Keratinocyte (primary cell): ENCODE measurements around the gene ZNF398. TPM values are rescaled to one million over a fixed set of nuclear protein-coding genes. Genes with fewer than 3 reads are reported as not detected.

Source experiments
- DNase-seq: peaks from one replicate; pipeline ENCODE4 v3.0.0-alpha.2; 2011; ENCODE audit warnings: low read depth, missing footprints, low spot score
- FAIRE-seq: peaks from 2 replicates; lab custom pipeline; 2011; peaks lifted over from hg19 to GRCh38; lab: Jason Lieb, UNC
- H2AFZ ChIP-seq: 2 replicates; pipeline ENCODE4 v1.6.0; 2012; ENCODE audit warnings: low read length, control low read depth, inconsistent platforms; ENCODE audit not compliant: control insufficient read depth
- H3K27ac ChIP-seq: 2 replicates; pipeline ENCODE4 v1.5.1; 2011; ENCODE audit warnings: low read length; ENCODE audit not compliant: control insufficient read depth, insufficient read depth
- H3K27me3 ChIP-seq: 3 replicates; pipeline ENCODE4 v1.6.0; 2011; ENCODE audit warnings: low read length; ENCODE audit not compliant: control insufficient read depth, insufficient read depth; ENCODE audit errors: extremely low read depth
- H3K36me3 ChIP-seq, 2 experiments: 2 replicates in 1 of 2; 3 replicates in 1 of 2; pipeline ENCODE4 v1.5.1; 2011; ENCODE audit warnings: low read length in 2 of 2, mild to moderate bottlenecking in 1 of 2; ENCODE audit not compliant: control insufficient read depth in 2 of 2, insufficient read depth in 2 of 2; ENCODE audit errors: extremely low read depth in 1 of 2
- H3K4me1 ChIP-seq: 3 replicates; pipeline ENCODE4 v1.5.1; 2011; ENCODE audit warnings: low read length; ENCODE audit not compliant: control insufficient read depth, insufficient read depth; ENCODE audit errors: extremely low read depth
- H3K4me2 ChIP-seq: 3 replicates; pipeline ENCODE4 v1.6.0; 2011; ENCODE audit warnings: low read depth, low read length; ENCODE audit not compliant: control insufficient read depth, insufficient read depth; ENCODE audit errors: extremely low read depth
- H3K4me3 ChIP-seq, 3 experiments: fragments of 200-600 bp in 1 of 3; sonication (generic) in 1 of 3; 2 replicates in 2 of 3; 3 replicates in 1 of 3; pipeline ENCODE4 v1.5.1; 2011 to 2016; ENCODE audit warnings: low read length in 3 of 3, mild to moderate bottlenecking in 3 of 3, control low read depth in 2 of 3, inconsistent platforms in 1 of 3, low read depth in 1 of 3, mixed read lengths in 1 of 3, mixed run types in 1 of 3, moderate library complexity in 1 of 3; ENCODE audit not compliant: control insufficient read depth in 2 of 3, insufficient read depth in 2 of 3; ENCODE audit errors: extremely low read depth in 1 of 3
- H3K79me2 ChIP-seq: 2 replicates; pipeline ENCODE4 v1.6.0; 2012; ENCODE audit warnings: low read length; ENCODE audit not compliant: control insufficient read depth, insufficient read depth
- H3K9ac ChIP-seq: 3 replicates; pipeline ENCODE4 v1.6.0; 2011; ENCODE audit warnings: low read length; ENCODE audit not compliant: control insufficient read depth, insufficient read depth; ENCODE audit errors: extremely low read depth
- H3K9me1 ChIP-seq: 3 replicates; pipeline ENCODE4 v1.6.0; 2011; ENCODE audit warnings: low read length; ENCODE audit not compliant: control insufficient read depth, insufficient read depth; ENCODE audit errors: extremely low read depth
- H3K9me3 ChIP-seq: 2 replicates; pipeline ENCODE4 v1.5.1; 2012; ENCODE audit warnings: low read depth, low read length; ENCODE audit not compliant: control insufficient read depth
- H4K20me1 ChIP-seq: 3 replicates; pipeline ENCODE4 v1.6.0; 2011; ENCODE audit warnings: low read length; ENCODE audit not compliant: control insufficient read depth, insufficient read depth; ENCODE audit errors: extremely low read depth
- EZH2 ChIP-seq: IDR thresholded peaks from one replicate; pipeline ENCODE4 v1.6.1; 2012; ENCODE audit warnings: inconsistent platforms, mild to moderate bottlenecking, low read length, moderate library complexity
- dilution Hi-C: fragments of 300-500 bp; cut with MboI; formaldehyde crosslinking; loops from one replicate; pipeline ENCODE4 v1.7.0; 2020; ENCODE audit warnings: low sequenced_read_pairs; ENCODE audit not compliant: extremely low pct_ligation_motif_present
- polyA plus RNA-seq, 5 experiments: library from polyadenylated mRNA; depleted of rRNA in 3 of 5; stranded (reverse) in 3 of 5; stranded (forward) in 1 of 5; unstranded in 1 of 5; fragments of >200 nt; gene quantifications; 1 replicate in 1 of 5; 2 replicates in 3 of 5; 3 replicates in 1 of 5; pipeline versions ENCODE4 v1.2.1 to v1.2.3, GENCODE V29; 2011 to 2012; ENCODE audit warnings: missing spikeins in 2 of 5, low read depth in 1 of 5, low replicate concordance in 1 of 5
- TF ChIP-seq, protein P1 (sequence below), 3 experiments: IDR thresholded peaks in 1 of 3; conservative IDR thresholded peaks in 1 of 3; optimal IDR thresholded peaks in 1 of 3; 2 replicates in 2 of 3; 3 replicates in 1 of 3; pipeline versions ENCODE3 to v1.5.1; 2011; ENCODE audit warnings: low read length in 3 of 3, mild to moderate bottlenecking in 3 of 3, moderate library complexity in 2 of 3, control low read depth in 1 of 3, inconsistent platforms in 1 of 3; ENCODE audit not compliant: insufficient read depth in 2 of 3; ENCODE audit errors: extremely low read depth in 1 of 3

Gene ZNF398
- polyA plus RNA-seq, 1 donor (not counting 4 experiments of a cell fraction or from before 2014, with no cell fraction given) = 7.4 TPM

- peaks cover 3% of the 10 kb centered on the region for H3K9me1 ChIP-seq
- no peak for DNase-seq
- TF ChIP-seq, protein P1, sequence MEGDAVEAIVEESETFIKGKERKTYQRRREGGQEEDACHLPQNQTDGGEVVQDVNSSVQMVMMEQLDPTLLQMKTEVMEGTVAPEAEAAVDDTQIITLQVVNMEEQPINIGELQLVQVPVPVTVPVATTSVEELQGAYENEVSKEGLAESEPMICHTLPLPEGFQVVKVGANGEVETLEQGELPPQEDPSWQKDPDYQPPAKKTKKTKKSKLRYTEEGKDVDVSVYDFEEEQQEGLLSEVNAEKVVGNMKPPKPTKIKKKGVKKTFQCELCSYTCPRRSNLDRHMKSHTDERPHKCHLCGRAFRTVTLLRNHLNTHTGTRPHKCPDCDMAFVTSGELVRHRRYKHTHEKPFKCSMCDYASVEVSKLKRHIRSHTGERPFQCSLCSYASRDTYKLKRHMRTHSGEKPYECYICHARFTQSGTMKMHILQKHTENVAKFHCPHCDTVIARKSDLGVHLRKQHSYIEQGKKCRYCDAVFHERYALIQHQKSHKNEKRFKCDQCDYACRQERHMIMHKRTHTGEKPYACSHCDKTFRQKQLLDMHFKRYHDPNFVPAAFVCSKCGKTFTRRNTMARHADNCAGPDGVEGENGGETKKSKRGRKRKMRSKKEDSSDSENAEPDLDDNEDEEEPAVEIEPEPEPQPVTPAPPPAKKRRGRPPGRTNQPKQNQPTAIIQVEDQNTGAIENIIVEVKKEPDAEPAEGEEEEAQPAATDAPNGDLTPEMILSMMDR (optimal IDR thresholded peaks at IDR 0.05 in 1 of 3, IDR thresholded peaks at IDR 0.05 in 1 of 3, conservative IDR thresholded peaks at IDR 0.05 in 1 of 3; ENCODE audit: extremely low read depth in 1 of 3, insufficient read depth in 2 of 3, low read length in 3 of 3) = no peak
- TF ChIP-seq EZH2 = no peak
- no peak overlapping the region for H2AFZ ChIP-seq
- peaks cover 4% of the 10 kb centered on the region for H3K4me1 ChIP-seq
- H3K9me3 ChIP-seq = no peaks in the 10 kb centered on the region
- H3K79me2 ChIP-seq = peaks cover 48% of the 10 kb centered on the region
- peaks cover 43 to 77% of the 10 kb centered on the region in 2 experiments for H3K36me3 ChIP-seq
- no peak for FAIRE-seq
- H3K27ac ChIP-seq = no peak overlapping the region
- no peaks in the 10 kb centered on the region for H3K27me3 ChIP-seq
- H3K4me3 ChIP-seq = no peak overlapping the region
- peaks cover 11% of the 10 kb centered on the region for H4K20me1 ChIP-seq
- H3K9ac ChIP-seq = no peak overlapping the region
- dilution Hi-C loops = no loop called here
- no peak overlapping the region for H3K4me2 ChIP-seq
Observed at GRCh38 chr7:149205690-149206381, 58.6 kb downstream of the ZNF398 start.

DNA sequence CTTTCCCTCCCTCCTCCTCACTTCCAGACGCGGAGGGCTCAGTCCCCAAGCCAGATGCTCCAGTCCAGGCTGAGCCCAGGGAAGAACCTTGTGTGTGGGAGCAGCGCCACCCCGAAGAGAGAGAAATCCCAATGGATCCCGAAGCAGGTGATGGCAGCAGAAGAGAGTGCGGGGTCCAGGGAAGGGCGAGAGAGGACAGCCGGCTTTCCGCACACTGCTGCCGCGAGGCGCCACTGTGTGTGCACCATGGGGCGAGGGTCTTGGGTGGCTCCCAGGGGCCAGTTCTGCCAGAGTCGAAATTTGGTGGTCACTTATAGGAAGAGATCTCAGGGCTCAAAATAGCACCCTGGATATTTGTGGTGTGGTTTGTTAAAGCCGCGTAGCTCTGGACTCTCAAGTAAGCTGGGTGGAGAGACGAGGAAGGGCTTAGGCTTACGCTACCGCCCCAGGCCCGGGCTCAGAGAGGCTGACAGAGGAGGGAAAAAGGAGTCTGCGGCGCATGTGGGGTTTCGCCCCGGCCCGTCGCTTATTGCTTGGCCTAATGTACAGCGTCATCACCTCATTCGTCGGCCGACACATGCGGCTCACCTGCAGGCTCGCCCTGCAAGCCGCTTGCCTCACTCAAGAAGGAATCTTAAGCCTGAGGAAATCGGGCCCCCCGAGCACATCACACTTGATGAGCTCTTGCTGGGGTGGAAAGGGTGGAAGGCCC is 60.2 kb downstream of the ZNF398 start:
- FAIRE-seq (no peak), DNase-seq (no peak)
- no peak overlapping the region for H3K27ac ChIP-seq
- H3K4me3 ChIP-seq = no peak overlapping the region
- no peak overlapping the region for H2AFZ ChIP-seq
- no peak overlapping the region for H3K4me2 ChIP-seq
- peaks cover 49 to 81% of the 10 kb centered on the region in 2 experiments for H3K36me3 ChIP-seq
- H3K79me2 ChIP-seq = peaks cover 37% of the 10 kb centered on the region
- peaks cover 3% of the 10 kb centered on the region for H3K9me1 ChIP-seq
- dilution Hi-C loops = no loop called here
- H3K4me1 ChIP-seq = peaks cover 4% of the 10 kb centered on the region
- no peak overlapping the region for H3K9ac ChIP-seq
- H3K27me3 ChIP-seq = no peaks in the 10 kb centered on the region
- TF ChIP-seq EZH2 = no peak
- TF ChIP-seq, protein P1 (optimal IDR thresholded peaks at IDR 0.05 in 1 of 3, IDR thresholded peaks at IDR 0.05 in 1 of 3, conservative IDR thresholded peaks at IDR 0.05 in 1 of 3; ENCODE audit: extremely low read depth in 1 of 3, insufficient read depth in 2 of 3, low read length in 3 of 3) = no peak
- no peaks in the 10 kb centered on the region for H3K9me3 ChIP-seq
- H4K20me1 ChIP-seq = peaks cover 11% of the 10 kb centered on the region
